HEK293T (cell line): ENCODE results near the gene HOXB3.
A peak's percentile ranks its signal among the peaks of the same experiment; 100 is the strongest.

Experiments used
- CTCF ChIA-PET: fragments of 350-600 bp; formaldehyde crosslinking; extraction: SDS; loops from one replicate; lab custom pipeline; 2021; ENCODE audit warnings: antibody characterized with exemption, inconsistent platforms; lab: Yijun Ruan, JAX
- POLR2A ChIA-PET: fragments of 350-600 bp; formaldehyde crosslinking; extraction: SDS; loops from one replicate; lab custom pipeline; 2020; ENCODE audit warnings: antibody characterized with exemption, inconsistent platforms; lab: Yijun Ruan, JAX
- DNase-seq: peaks from one replicate; pipeline ENCODE4 v3.0.0; 2012; ENCODE audit warnings: mixed read lengths; ENCODE audit errors: extremely low spot score
- ARNT ChIP-seq: fragments of 450-650 bp; IDR thresholded peaks from 2 replicates; pipeline ENCODE4 v1.6.1; 2017; ENCODE audit warnings: mild to moderate bottlenecking
- BHLHE40 ChIP-seq: fragments of 450-650 bp; IDR thresholded peaks from 2 replicates; pipeline ENCODE4 v1.6.1; 2016; ENCODE audit warnings: mild to moderate bottlenecking, moderate library complexity, borderline replicate concordance
- CTBP1 ChIP-seq: fragments of 450-650 bp; IDR thresholded peaks from 2 replicates; pipeline ENCODE4 v1.6.1; 2016; ENCODE audit warnings: borderline replicate concordance
- ELF4 ChIP-seq: fragments of 450-650 bp; IDR thresholded peaks from 2 replicates; pipeline ENCODE4 v1.6.1; 2017; ENCODE audit warnings: antibody characterized with exemption
- FOXA1 ChIP-seq: fragments of 450-650 bp; IDR thresholded peaks from 2 replicates; pipeline ENCODE4 v1.6.1; 2016; ENCODE audit warnings: mild to moderate bottlenecking
- FOXK2 ChIP-seq: fragments of 450-650 bp; IDR thresholded peaks from 2 replicates; pipeline ENCODE4 v1.6.1; 2016; ENCODE audit warnings: mild to moderate bottlenecking
- FOXM1 ChIP-seq: fragments of 450-650 bp; IDR thresholded peaks from 2 replicates; pipeline ENCODE4 v1.6.1; 2017; ENCODE audit warnings: mild to moderate bottlenecking, borderline replicate concordance
- HDGF ChIP-seq: fragments of 450-650 bp; IDR thresholded peaks from 2 replicates; pipeline ENCODE4 v1.6.1; 2017; ENCODE audit warnings: antibody characterized with exemption, borderline replicate concordance
- L3MBTL2 ChIP-seq: fragments of 450-650 bp; conservative IDR thresholded peaks from 2 replicates; pipeline ENCODE4 v1.6.1; 2016; ENCODE audit warnings: mild to moderate bottlenecking
- LEF1 ChIP-seq: fragments of 450-650 bp; IDR thresholded peaks from 2 replicates; pipeline ENCODE4 v1.6.1; 2017; ENCODE audit warnings: mild to moderate bottlenecking, borderline replicate concordance
- NFRKB ChIP-seq: fragments of 450-650 bp; IDR thresholded peaks from 2 replicates; pipeline ENCODE4 v1.6.1; 2016; ENCODE audit warnings: mild to moderate bottlenecking, moderate library complexity
- SP1 ChIP-seq: fragments of 450-650 bp; IDR thresholded peaks from 2 replicates; pipeline ENCODE4 v1.6.1; 2017
- SUZ12 ChIP-seq: fragments of 450-650 bp; IDR thresholded peaks from 2 replicates; pipeline ENCODE4 v1.6.1; 2016; ENCODE audit warnings: mild to moderate bottlenecking
- TARDBP ChIP-seq: fragments of 450-650 bp; IDR thresholded peaks from 2 replicates; pipeline ENCODE4 v1.6.1; 2016
- ZNF384 ChIP-seq: fragments of 450-650 bp; IDR thresholded peaks from 2 replicates; pipeline ENCODE4 v1.6.1; 2016
- TF ChIP-seq, protein P1 (sequence below): fragments of 450-650 bp; IDR thresholded peaks from 2 replicates; pipeline ENCODE4 v1.6.1; 2016

Gene HOXB3

DNA sequence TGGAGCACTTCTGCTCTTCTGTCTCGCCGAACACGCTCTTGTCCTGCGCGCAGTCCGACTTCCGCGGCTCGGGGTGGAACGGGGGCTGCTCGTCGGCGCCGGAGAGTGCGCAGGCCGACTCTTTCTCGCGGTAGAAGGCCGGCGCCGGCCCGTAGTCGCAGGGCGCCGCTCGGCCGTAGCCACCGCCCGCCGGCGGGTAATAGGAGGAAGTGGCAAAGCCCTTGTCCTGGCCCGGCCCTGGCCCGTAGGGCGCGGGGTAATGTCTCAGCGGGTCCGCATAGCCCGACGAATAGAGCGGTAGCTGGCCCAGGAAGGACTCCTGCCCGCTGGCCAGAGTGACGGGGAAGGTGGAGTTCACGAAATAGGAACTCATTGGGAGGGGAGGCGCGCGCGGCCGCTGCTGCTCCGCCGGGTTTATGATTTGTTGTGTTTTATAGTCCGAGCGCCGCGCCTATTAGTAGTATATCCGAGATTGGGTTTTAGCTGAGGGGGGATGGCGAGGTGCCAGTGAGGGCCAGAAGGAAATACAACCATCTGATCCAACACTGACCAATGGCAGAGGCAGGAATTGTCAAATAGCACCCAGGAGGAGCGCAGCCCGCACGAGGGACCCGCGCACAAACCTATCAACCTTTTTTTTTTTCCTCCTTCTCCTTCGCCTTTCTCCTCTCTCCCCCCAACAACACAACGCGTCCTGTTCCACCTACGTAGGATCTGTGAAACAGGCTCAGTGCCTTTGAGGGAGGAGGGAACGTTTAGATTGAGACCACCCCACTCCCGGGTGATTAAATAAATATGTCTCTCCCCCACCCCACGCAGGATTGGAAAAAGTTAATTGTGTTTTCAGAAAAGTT lies 8.0 kb upstream of the HOXB3 start:
- POLR2A ChIA-PET = interaction anchor here (1.0 to 1.9 kb wide), 3 partner anchors 9 to 23 kb away, joined by 4 to 8 read pairs (median 6); no protein-coding TSS in a partner anchor
- peak; percentile 70 for DNase-seq
- CTCF ChIA-PET = interaction anchor here (1.5 kb wide), 1 partner anchor 20 kb away, joined by 5 read pairs; no protein-coding TSS in a partner anchor
- TF ChIP-seq CTBP1 = peak; percentile 74; the same call in 1 of the 2 replicates
- TF ChIP-seq, protein P1, sequence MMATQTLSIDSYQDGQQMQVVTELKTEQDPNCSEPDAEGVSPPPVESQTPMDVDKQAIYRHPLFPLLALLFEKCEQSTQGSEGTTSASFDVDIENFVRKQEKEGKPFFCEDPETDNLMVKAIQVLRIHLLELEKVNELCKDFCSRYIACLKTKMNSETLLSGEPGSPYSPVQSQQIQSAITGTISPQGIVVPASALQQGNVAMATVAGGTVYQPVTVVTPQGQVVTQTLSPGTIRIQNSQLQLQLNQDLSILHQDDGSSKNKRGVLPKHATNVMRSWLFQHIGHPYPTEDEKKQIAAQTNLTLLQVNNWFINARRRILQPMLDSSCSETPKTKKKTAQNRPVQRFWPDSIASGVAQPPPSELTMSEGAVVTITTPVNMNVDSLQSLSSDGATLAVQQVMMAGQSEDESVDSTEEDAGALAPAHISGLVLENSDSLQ = peak; percentile 65; the same call in 1 of the 2 replicates
- no peak for TF ChIP-seq HDGF
- TF ChIP-seq L3MBTL2 = peak; percentile 94

DNA sequence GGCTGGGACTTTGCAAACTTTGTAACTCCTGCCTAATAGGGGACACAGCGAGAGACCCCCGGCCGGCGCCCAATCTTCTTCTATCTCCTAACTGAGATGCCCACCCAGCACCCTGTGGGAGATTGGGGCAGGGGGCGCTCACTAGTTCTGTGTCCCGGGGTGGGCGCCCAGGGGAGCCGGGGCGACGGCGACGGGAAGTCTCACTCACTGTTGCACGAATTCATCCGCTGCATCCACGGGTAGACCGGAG lies 7.4 kb upstream of the HOXB3 start:
- TF ChIP-seq CTBP1 = no peak
- no peak for TF ChIP-seq ARNT
- TF ChIP-seq FOXA1 = no peak
- no peak for TF ChIP-seq FOXM1
- TF ChIP-seq NFRKB = no peak
- TF ChIP-seq, protein P1 = no peak
- no peak for TF ChIP-seq SUZ12
- TF ChIP-seq ELF4 = no peak
- no peak for TF ChIP-seq TARDBP
- no peak for TF ChIP-seq BHLHE40
- no peak for TF ChIP-seq L3MBTL2
- no peak for TF ChIP-seq LEF1
- no peak for TF ChIP-seq HDGF
- TF ChIP-seq SP1 = no peak
- no peak for TF ChIP-seq ZNF384
- TF ChIP-seq FOXK2 = no peak
- POLR2A ChIA-PET = interaction anchor here (1.8 to 1.9 kb wide), 2 partner anchors 8 to 12 kb away, joined by 6 to 8 read pairs; no protein-coding TSS in a partner anchor
- DNase-seq = no peak
- CTCF ChIA-PET = no interaction called here

DNA sequence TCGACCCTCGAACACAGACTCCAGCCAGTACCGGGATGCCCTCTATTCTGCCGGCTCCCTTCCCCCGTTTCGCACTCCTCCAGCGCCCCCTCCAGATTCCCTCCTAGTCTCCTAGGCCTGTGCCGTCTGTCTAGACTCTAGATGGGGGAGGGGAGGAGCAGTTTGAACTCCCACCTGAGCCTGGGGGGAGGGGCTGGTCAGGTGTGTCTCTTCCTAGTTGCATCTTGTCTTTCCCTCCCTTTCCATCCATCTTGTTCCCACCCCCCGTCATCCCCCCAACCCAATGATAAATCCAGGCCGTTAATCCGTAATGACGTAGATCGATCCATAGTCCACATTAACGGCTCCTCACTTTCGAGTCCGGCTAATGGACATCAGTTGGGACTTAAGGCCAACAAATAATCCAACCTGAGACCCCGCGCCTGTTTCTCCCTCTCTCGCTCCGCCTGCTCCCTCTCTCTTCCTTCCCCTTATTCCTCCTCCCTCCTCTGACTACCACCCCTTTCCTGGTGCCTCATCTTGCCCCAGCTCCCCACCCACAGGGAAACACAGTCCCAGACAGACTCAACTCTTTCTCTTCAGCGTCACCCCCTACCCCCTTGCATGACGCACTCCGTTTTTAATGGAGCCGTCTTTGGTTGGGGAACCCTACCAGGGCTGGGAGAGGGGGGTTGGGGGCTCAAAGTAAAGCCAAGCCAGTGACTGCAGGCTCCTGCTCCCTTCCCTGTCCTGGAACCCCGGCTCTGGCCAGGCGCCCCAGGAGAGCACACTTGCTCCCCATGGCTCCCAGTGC lies 6.9 kb upstream of the HOXB3 start:
- POLR2A ChIA-PET = interaction anchor here (1.1 kb wide), 1 partner anchor 9 kb away, joined by 3 read pairs; no protein-coding TSS in a partner anchor
- CTCF ChIA-PET = interaction anchor here (1.1 to 1.4 kb wide), 2 partner anchors 22 to 261 kb away, joined by 4 to 6 read pairs; no protein-coding TSS in a partner anchor
- TF ChIP-seq, protein P1 = peak; percentile 60
- TF ChIP-seq FOXA1 (no peak), L3MBTL2 (peak; percentile 37), CTBP1 (peak; percentile 66), ELF4 (no peak), TARDBP (no peak), FOXK2 (no peak), ARNT (no peak), FOXM1 (no peak)
- no peak for DNase-seq

DNA sequence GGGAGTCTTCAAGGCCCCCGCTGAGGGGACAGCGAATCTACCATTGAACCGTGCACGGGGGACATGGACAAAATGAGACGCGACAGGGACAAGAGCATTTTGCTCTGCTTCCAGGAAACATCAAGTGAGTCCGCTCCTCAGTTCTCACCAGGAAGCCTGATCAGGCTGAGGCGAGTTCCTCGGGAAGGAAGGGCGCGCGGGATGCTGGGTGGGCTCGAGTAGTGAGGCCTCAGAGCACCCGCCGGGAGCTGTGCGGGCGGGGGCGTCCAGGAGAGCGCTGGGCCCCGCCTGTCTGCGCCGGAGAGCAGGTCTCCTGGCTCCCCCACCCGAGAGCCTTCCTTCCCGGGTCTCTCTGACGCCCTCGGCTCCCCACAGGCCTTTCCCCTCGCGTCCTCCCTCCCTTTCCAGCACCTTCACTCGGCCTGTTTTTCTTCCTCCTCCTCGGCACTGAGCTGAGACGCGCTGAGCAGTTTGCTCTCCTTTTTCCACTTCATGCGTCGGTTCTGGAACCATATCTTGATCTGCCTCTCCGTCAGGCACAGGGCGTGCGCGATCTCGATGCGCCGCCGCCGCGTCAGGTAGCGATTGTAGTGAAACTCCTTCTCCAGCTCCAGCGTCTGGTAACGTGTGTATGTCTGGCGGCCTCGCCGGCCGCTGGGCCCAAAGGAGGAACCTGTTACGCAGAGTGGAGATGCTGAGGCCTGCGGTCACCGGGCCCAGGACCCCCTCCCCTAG lies 6.1 kb upstream of the HOXB3 start:
- TF ChIP-seq LEF1 (no peak), FOXK2 (no peak), SUZ12 (no peak), NFRKB (no peak), ARNT (no peak), BHLHE40 (no peak), L3MBTL2 (no peak)
- ChIA-PET CTCF (interaction anchor here (1.1 to 1.4 kb wide), 2 partner anchors 22 to 260 kb away, joined by 4 to 6 read pairs; no protein-coding TSS in a partner anchor), POLR2A (interaction anchor here (1.1 kb wide), 1 partner anchor 9 kb away, joined by 3 read pairs; no protein-coding TSS in a partner anchor)
- no peak for DNase-seq

DNA sequence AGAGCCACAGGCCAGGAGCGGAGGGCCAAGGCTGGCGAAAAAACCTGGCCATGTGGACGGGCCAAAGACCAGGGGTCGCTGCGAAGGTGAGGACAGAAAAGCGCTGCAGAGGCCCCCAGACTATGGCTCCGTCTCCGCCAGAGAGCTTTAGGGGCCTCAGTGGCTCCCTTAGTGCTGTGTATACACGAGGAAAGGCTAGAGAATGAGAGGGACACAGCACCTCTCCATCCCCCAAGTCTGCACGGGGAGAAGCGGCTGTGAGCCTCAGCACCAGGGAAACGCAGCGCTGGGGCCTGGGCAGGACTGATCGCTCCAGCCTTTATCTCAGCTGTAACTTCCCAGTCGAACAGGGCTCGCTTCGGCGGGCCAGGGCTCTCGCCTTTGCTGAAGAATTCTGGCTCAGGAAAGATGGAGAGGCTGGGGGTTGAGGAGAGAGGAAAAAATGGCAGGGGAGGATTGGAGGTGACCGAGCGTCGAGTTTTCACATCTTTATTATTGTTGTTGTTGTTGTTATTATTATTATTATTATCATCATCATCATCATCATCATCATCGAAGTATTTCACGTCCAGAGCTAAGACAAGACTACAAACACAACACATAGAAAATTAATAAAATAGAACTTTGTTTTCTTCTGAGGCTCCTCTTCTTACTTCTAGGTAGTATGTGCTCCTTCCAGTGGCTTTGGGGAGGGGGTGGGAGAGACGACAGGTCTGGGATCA lies 5.4 kb upstream of the HOXB3 start:
- CTCF ChIA-PET = interaction anchor here (1.4 kb wide), 1 partner anchor 260 kb away, joined by 6 read pairs; no protein-coding TSS in a partner anchor
- no peak for DNase-seq
- TF ChIP-seq ELF4 = no peak
- TF ChIP-seq BHLHE40 = no peak
- TF ChIP-seq ARNT = no peak
- no peak for TF ChIP-seq FOXK2
- TF ChIP-seq TARDBP = no peak
- no peak for TF ChIP-seq FOXM1
- TF ChIP-seq HDGF = no peak
- no peak for TF ChIP-seq FOXA1
- TF ChIP-seq ZNF384 = no peak
- TF ChIP-seq, protein P1 = no peak
- no peak for TF ChIP-seq NFRKB
- TF ChIP-seq CTBP1 = no peak
- no peak for TF ChIP-seq L3MBTL2
- TF ChIP-seq LEF1 = no peak
- TF ChIP-seq SP1 = no peak
- TF ChIP-seq SUZ12 = no peak
- POLR2A ChIA-PET = interaction anchor here (1.1 kb wide), 1 partner anchor 10 kb away, joined by 3 read pairs; no protein-coding TSS in a partner anchor
